WTC11 (cell line): Measurements from ENCODE around the gene ESYT2. TPM values are rescaled to one million over a fixed set of nuclear protein-coding genes. Genes with fewer than 3 reads are reported as not detected.

Experiments used
- ATAC-seq: fragments of 200-7000 bp; cut with Tn5 transposase; 2 replicates; pipeline ENCODE4 v1.10.0; 2021; ENCODE audit warnings: mild to moderate bottlenecking, moderate library complexity
- CTCF ChIA-PET: fragments of 300-600 bp; sonication (Branson Sonifier 250); formaldehyde crosslinking; loops from one replicate; lab custom pipeline; 2021; ENCODE audit warnings: antibody characterized with exemption; lab: Charles Lee
- POLR2A ChIA-PET: fragments of 350-600 bp; sonication (Branson Sonifier 250); formaldehyde crosslinking; loops from one replicate; lab custom pipeline; 2021; ENCODE audit warnings: antibody characterized with exemption; lab: Charles Lee
- DNase-seq: peaks from one replicate; pipeline ENCODE4 v3.0.0; 2021; ENCODE audit warnings: low spot score
- H3K27ac Mint-ChIP-seq: 2 replicates; pipeline ENCODE4 v1.8.0; 2021; ENCODE audit warnings: mixed read lengths
- H3K27me3 Mint-ChIP-seq: 2 replicates; pipeline ENCODE4 v1.8.0; 2021; ENCODE audit warnings: low read depth, mild to moderate bottlenecking, moderate library complexity, mixed read lengths
- H3K36me3 Mint-ChIP-seq: 2 replicates; pipeline ENCODE4 v1.8.0; 2021; ENCODE audit warnings: mixed read lengths
- H3K4me1 Mint-ChIP-seq: 2 replicates; pipeline ENCODE4 v1.8.0; 2022; ENCODE audit warnings: mixed read lengths
- H3K4me3 Mint-ChIP-seq: 2 replicates; pipeline ENCODE4 v1.8.0; 2021; ENCODE audit warnings: mild to moderate bottlenecking, moderate library complexity, mixed read lengths
- H3K9me3 Mint-ChIP-seq: 2 replicates; pipeline ENCODE4 v1.8.0; 2021; ENCODE audit warnings: mixed read lengths
- ATF2 ChIP-seq: sonication (generic); formaldehyde crosslinking; IDR thresholded peaks from 2 replicates; pipeline ENCODE4 v1.8.1; 2022; ENCODE audit warnings: low read depth, missing genetic modification reagents, borderline replicate concordance
- EMX1 ChIP-seq: fragments of 250-450 bp; sonication (Bioruptor Pico); IDR thresholded peaks from 2 replicates; pipeline ENCODE4 v1.8.0; 2021; ENCODE audit warnings: mild to moderate bottlenecking
- FOXP1 ChIP-seq: sonication (generic); formaldehyde crosslinking; IDR thresholded peaks from 2 replicates; pipeline ENCODE4 v1.8.0; 2022; ENCODE audit warnings: missing genetic modification reagents, mild to moderate bottlenecking, moderate library complexity, borderline replicate concordance
- GRHL2 ChIP-seq: fragments of 250-450 bp; sonication (Bioruptor Pico); IDR thresholded peaks from 2 replicates; pipeline ENCODE4 v1.8.0; 2022; ENCODE audit warnings: mild to moderate bottlenecking, moderate library complexity; ENCODE audit not compliant: insufficient replicate concordance, severe bottlenecking
- GTF2I ChIP-seq: fragments of 250-450 bp; sonication (Bioruptor Pico); conservative IDR thresholded peaks from 2 replicates; pipeline ENCODE4 v1.4.0; 2021; ENCODE audit warnings: mild to moderate bottlenecking
- HMGXB4 ChIP-seq: sonication (generic); formaldehyde crosslinking; IDR thresholded peaks from 2 replicates; pipeline ENCODE4 v1.8.1; 2023; ENCODE audit warnings: mild to moderate bottlenecking, moderate library complexity, missing genetic modification reagents
- IRF1 ChIP-seq: sonication (generic); formaldehyde crosslinking; IDR thresholded peaks from 2 replicates; pipeline ENCODE4 v1.8.0; 2023; ENCODE audit warnings: missing genetic modification reagents
- IRF2 ChIP-seq: sonication (generic); formaldehyde crosslinking; IDR thresholded peaks from 2 replicates; pipeline ENCODE4 v1.8.0; 2022; ENCODE audit warnings: low read depth, missing genetic modification reagents, borderline replicate concordance
- MYBL2 ChIP-seq: sonication (generic); formaldehyde crosslinking; IDR thresholded peaks from 2 replicates; pipeline ENCODE4 v1.8.1; 2023; ENCODE audit warnings: mild to moderate bottlenecking, moderate library complexity, missing genetic modification reagents
- NFATC4 ChIP-seq: fragments of 250-450 bp; sonication (Bioruptor Pico); IDR thresholded peaks from 2 replicates; pipeline ENCODE4 v1.9.0; 2021; ENCODE audit warnings: mild to moderate bottlenecking
- NFYB ChIP-seq: sonication (generic); formaldehyde crosslinking; conservative IDR thresholded peaks from 2 replicates; pipeline ENCODE4 v1.8.0; 2022; ENCODE audit warnings: low read depth, missing genetic modification reagents
- OVOL2 ChIP-seq: fragments of 250-450 bp; sonication (Bioruptor Pico); IDR thresholded peaks from 2 replicates; pipeline ENCODE4 v1.9.0; 2021; ENCODE audit warnings: mild to moderate bottlenecking, borderline replicate concordance
- RELA ChIP-seq: sonication (generic); formaldehyde crosslinking; IDR thresholded peaks from 2 replicates; pipeline ENCODE4 v1.8.1; 2022; ENCODE audit warnings: missing genetic modification reagents, mild to moderate bottlenecking, borderline replicate concordance
- SOX15 ChIP-seq: fragments of 250-450 bp; sonication (Bioruptor Pico); IDR thresholded peaks from 2 replicates; pipeline ENCODE4 v1.9.0; 2021; ENCODE audit warnings: mild to moderate bottlenecking
- STAT6 ChIP-seq: sonication (generic); formaldehyde crosslinking; conservative IDR thresholded peaks from 2 replicates; pipeline ENCODE4 v1.8.1; 2023; ENCODE audit warnings: mild to moderate bottlenecking, low read depth, missing genetic modification reagents, moderate library complexity
- TCF7 ChIP-seq: sonication (generic); formaldehyde crosslinking; IDR thresholded peaks from 2 replicates; pipeline ENCODE4 v1.8.0; 2022; ENCODE audit warnings: mild to moderate bottlenecking, low read depth, missing genetic modification reagents, moderate library complexity
- ZNF219 ChIP-seq: sonication (generic); formaldehyde crosslinking; IDR thresholded peaks from 2 replicates; pipeline ENCODE4 v1.8.0; 2023; ENCODE audit warnings: missing genetic modification reagents, mild to moderate bottlenecking, borderline replicate concordance
- ZNF396 ChIP-seq: fragments of 250-450 bp; sonication (Bioruptor Pico); IDR thresholded peaks from 2 replicates; pipeline ENCODE4 v1.8.0; 2021; ENCODE audit warnings: mild to moderate bottlenecking, moderate library complexity, borderline replicate concordance
- ZNF416 ChIP-seq: fragments of 250-450 bp; sonication (Bioruptor Pico); IDR thresholded peaks from 2 replicates; pipeline ENCODE4 v1.9.0; 2021; ENCODE audit warnings: mild to moderate bottlenecking, inconsistent platforms
- ZSCAN18 ChIP-seq: fragments of 250-450 bp; sonication (Bioruptor Pico); IDR thresholded peaks from 2 replicates; pipeline ENCODE4 v2.1.2; 2022; ENCODE audit warnings: mild to moderate bottlenecking, moderate library complexity
- total RNA-seq: library from RNA; stranded (reverse); gene quantifications from 3 replicates; pipeline ENCODE4 v1.2.3, GENCODE V29; 2021

Gene ESYT2
- total RNA-seq, 1 experiment from 2014 or later, result 45.1 TPM

- CTCF ChIA-PET, result no interaction called here
- no peak overlapping the region for H3K4me3 Mint-ChIP-seq
- H3K27ac Mint-ChIP-seq, result no peak overlapping the region
- H3K27me3 Mint-ChIP-seq, result no peaks in the 10 kb centered on the region
- H3K36me3 Mint-ChIP-seq, result peaks cover 62% of the 10 kb centered on the region
- POLR2A ChIA-PET, result no interaction called here
- peaks cover 5% of the 10 kb centered on the region; the same call in 1 of the 2 replicates for H3K4me1 Mint-ChIP-seq
- H3K9me3 Mint-ChIP-seq, result no peaks in the 10 kb centered on the region
- no peak for TF ChIP-seq STAT6 (CRISPR knock-in tag)
- no peak for TF ChIP-seq RELA (CRISPR knock-in tag)
- TF ChIP-seq ZNF219, result no peak
- no peak for TF ChIP-seq ZSCAN18
- TF ChIP-seq FOXP1 (CRISPR knock-in tag), result no peak
- TF ChIP-seq TCF7 (CRISPR knock-in tag), result no peak
- TF ChIP-seq GTF2I (CRISPR knock-in tag), result no peak
- no peak for TF ChIP-seq ZNF396 (CRISPR knock-in tag)
- no peak for TF ChIP-seq ATF2
- no peak for TF ChIP-seq ZNF416
- no peak for TF ChIP-seq IRF2 (CRISPR knock-in tag)
- TF ChIP-seq OVOL2 (CRISPR knock-in tag), result no peak
- no peak for TF ChIP-seq GRHL2 (CRISPR knock-in tag)
- no peak for TF ChIP-seq NFATC4 (CRISPR knock-in tag)
- TF ChIP-seq HMGXB4 (CRISPR knock-in tag), result no peak
- TF ChIP-seq SOX15, result no peak
- TF ChIP-seq EMX1, result no peak
- TF ChIP-seq MYBL2 (CRISPR knock-in tag), result no peak
- TF ChIP-seq IRF1, result no peak
- no peak for TF ChIP-seq NFYB (CRISPR knock-in tag)
- ATAC-seq, result no peak
- no peak for DNase-seq
These were observed 70.6 kb downstream of the ESYT2 start for GRCh38 chr7:158758586-158759244.
